ENCODE results near the gene HAT1. TPM values are rescaled to one million over a fixed set of nuclear protein-coding genes. Genes with fewer than 3 reads are reported as not detected.
"Not testable (repeated sequence)": the region's sequence is repeated elsewhere in the genome, so short reads cannot be mapped to it uniquely, and the experiment has no call there.

HAT1 gene
- total RNA-seq, 4 donors from 2014 or later, result 18.7 to 37.2 (median 28.9) TPM

GRCh38 chr2:171985076-171985475 is 62.8 kb downstream of the HAT1 start:
- no peaks in the 10 kb centered on the region for H3K9me3 ChIP-seq
- no peak overlapping the region for H3K27ac ChIP-seq
- no peak overlapping the region for H3K4me3 ChIP-seq
- H3K27me3 ChIP-seq, result no peaks in the 10 kb centered on the region
- peaks cover 0 to 37% (median under 1%) of the 10 kb centered on the region in 3 donors for H3K36me3 ChIP-seq
- DNase-seq, result no peak
- no peaks in the 10 kb centered on the region for H3K4me1 ChIP-seq
- intact Hi-C loops (cut with DNase I), result no loop called here
- no peak for TF ChIP-seq POLR2A (IDR thresholded peaks at IDR 0.05)
- TF ChIP-seq, protein P1, sequence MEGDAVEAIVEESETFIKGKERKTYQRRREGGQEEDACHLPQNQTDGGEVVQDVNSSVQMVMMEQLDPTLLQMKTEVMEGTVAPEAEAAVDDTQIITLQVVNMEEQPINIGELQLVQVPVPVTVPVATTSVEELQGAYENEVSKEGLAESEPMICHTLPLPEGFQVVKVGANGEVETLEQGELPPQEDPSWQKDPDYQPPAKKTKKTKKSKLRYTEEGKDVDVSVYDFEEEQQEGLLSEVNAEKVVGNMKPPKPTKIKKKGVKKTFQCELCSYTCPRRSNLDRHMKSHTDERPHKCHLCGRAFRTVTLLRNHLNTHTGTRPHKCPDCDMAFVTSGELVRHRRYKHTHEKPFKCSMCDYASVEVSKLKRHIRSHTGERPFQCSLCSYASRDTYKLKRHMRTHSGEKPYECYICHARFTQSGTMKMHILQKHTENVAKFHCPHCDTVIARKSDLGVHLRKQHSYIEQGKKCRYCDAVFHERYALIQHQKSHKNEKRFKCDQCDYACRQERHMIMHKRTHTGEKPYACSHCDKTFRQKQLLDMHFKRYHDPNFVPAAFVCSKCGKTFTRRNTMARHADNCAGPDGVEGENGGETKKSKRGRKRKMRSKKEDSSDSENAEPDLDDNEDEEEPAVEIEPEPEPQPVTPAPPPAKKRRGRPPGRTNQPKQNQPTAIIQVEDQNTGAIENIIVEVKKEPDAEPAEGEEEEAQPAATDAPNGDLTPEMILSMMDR (IDR thresholded peaks at IDR 0.05), result no peak
- WGBS, 2 donors, result 90 to 97% methylated on average over 2 of the region's 2 CpGs

- intact Hi-C loops (cut with DNase I), result no loop called here
- no peaks in the 10 kb centered on the region for H3K9me3 ChIP-seq
- H3K36me3 ChIP-seq, result peaks cover 0 to 23% (median 0%) of the 10 kb centered on the region in 3 donors
- H3K4me3 ChIP-seq, result no peak overlapping the region
- no peak overlapping the region for H3K27ac ChIP-seq
- TF ChIP-seq, protein P1 (IDR thresholded peaks at IDR 0.05), result no peak
- no peak for TF ChIP-seq POLR2A (IDR thresholded peaks at IDR 0.05)
- WGBS, 2 donors, result 92 to 94% methylated on average over 4 of the region's 4 CpGs
- no peak for DNase-seq
- H3K4me1 ChIP-seq, result no peaks in the 10 kb centered on the region
- no peaks in the 10 kb centered on the region for H3K27me3 ChIP-seq
Measured at GRCh38 chr2:171986778-171987177, 64.5 kb downstream of the HAT1 start.

- Histone ChIP-seq H3K36me3 (no peaks in the 10 kb centered on the region), H3K27me3 (no peaks in the 10 kb centered on the region), H3K27ac (no peak overlapping the region), H3K9me3 (no peaks in the 10 kb centered on the region), H3K4me3 (no peak overlapping the region), H3K4me1 (no peaks in the 10 kb centered on the region)
- intact Hi-C loops (cut with DNase I), result no loop called here
- TF ChIP-seq, protein P1 (IDR thresholded peaks at IDR 0.05), result no peak
- 73 to 77% methylated on average over 4 of the region's 4 CpGs for WGBS, 2 donors
- no peak for DNase-seq
Measured at GRCh38 chr2:171991027-171991426, 68.8 kb downstream of the HAT1 start.

- no peaks in the 10 kb centered on the region for H3K27me3 ChIP-seq
- no peak overlapping the region for H3K27ac ChIP-seq
- 78 to 86% methylated on average over 5 of the region's 5 CpGs for WGBS, 2 donors
- no peak overlapping the region for H3K4me3 ChIP-seq
- intact Hi-C loops (cut with DNase I), result no loop called here
- H3K9me3 ChIP-seq, result no peaks in the 10 kb centered on the region
- peaks cover 6 to 13% (median 10%) of the 10 kb centered on the region in 3 donors for H3K4me1 ChIP-seq
- TF ChIP-seq, protein P1 (IDR thresholded peaks at IDR 0.05), result no peak
- no peak for TF ChIP-seq POLR2A (IDR thresholded peaks at IDR 0.05)
- H3K36me3 ChIP-seq, result no peaks in the 10 kb centered on the region
- no peak for DNase-seq
Measured at GRCh38 chr2:171995586-171995985, 73.3 kb downstream of the HAT1 start.

GRCh38 chr2:171996021-171996420 is 73.8 kb downstream of the HAT1 start:
- no peak for DNase-seq
- H3K27me3 ChIP-seq, result no peaks in the 10 kb centered on the region
- H3K36me3 ChIP-seq, result no peaks in the 10 kb centered on the region
- WGBS, 2 donors, result 86 to 90% methylated on average over 4 to 5 of the region's 5 CpGs
- TF ChIP-seq, protein P1 (IDR thresholded peaks at IDR 0.05), result no peak
- no peak for TF ChIP-seq POLR2A (IDR thresholded peaks at IDR 0.05)
- no peaks in the 10 kb centered on the region for H3K9me3 ChIP-seq
- intact Hi-C loops (cut with DNase I), result no loop called here
- no peak overlapping the region for H3K4me3 ChIP-seq
- H3K4me1 ChIP-seq, result peaks cover 6 to 18% (median 11%) of the 10 kb centered on the region in 3 donors
- H3K27ac ChIP-seq, result no peak overlapping the region

DNA sequence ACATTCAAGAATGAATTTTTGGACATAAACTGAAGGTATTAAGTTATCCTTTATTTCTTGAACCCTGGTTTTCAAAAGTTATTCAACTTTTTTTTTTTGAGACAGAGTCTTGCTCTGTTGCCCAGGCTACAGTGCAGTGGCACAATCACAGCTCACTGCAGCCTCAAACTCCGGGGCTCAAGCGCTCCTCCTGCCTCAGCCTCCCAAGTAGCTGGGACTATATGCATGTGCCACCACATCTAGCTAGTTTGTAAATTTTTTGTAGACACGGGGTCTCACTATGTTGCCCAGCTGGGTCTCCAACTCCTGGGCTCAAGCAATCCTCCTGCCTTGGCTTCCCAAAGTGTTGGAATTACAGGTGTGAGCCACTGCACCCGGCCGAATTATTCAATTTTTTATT is 74.8 kb downstream of the HAT1 start:
- intact Hi-C loops (cut with DNase I); DNase-seq: not testable (repeated sequence)
- WGBS, 2 donors, result 79 to 87% methylated on average over 5 of the region's 5 CpGs

More for the DNA sequence above, 74.8 kb downstream of the HAT1 start:
- not testable (repeated sequence) for H3K4me3 ChIP-seq, H3K27me3 ChIP-seq, H3K9me3 ChIP-seq, H3K27ac ChIP-seq, H3K36me3 ChIP-seq
- H3K4me1 ChIP-seq, result peaks cover 6 to 18% (median 11%) of the 10 kb centered on the region in 3 donors
